Endothelial cell of umbilical vein (primary cell): ENCODE results near the gene CCDC186. TPM values are rescaled to one million over a fixed set of nuclear protein-coding genes. Genes with fewer than 3 reads are reported as not detected.

Experiments
- BruUV-seq: library from RNA; stranded (reverse); fragments of 400-500 nt; replicated peaks from 2 replicates; lab custom pipeline; 2021; lab: Mats Ljungman, UMichigan
- CTCF ChIA-PET: fragments of 300-600, 350-600 bp; sonication (Branson Sonifier 250); formaldehyde crosslinking; loops from one replicate; lab custom pipeline; 2021; ENCODE audit warnings: antibody characterized with exemption, inconsistent platforms; lab: Charles Lee
- POLR2A ChIA-PET: fragments of 300-600, 350-600 bp; sonication (Branson Sonifier 250); formaldehyde crosslinking; loops from one replicate; lab custom pipeline; 2021; ENCODE audit warnings: antibody characterized with exemption, inconsistent platforms; lab: Charles Lee
- DNase-seq: peaks from one replicate; pipeline ENCODE4 v3.0.0-alpha.2; 2011; ENCODE audit warnings: low read depth, low spot score
- FAIRE-seq: peaks from 2 replicates; lab custom pipeline; 2011; peaks lifted over from hg19 to GRCh38; lab: Jason Lieb, UNC
- H2AFZ ChIP-seq: 2 replicates; pipeline ENCODE4 v1.6.0; 2012; ENCODE audit warnings: low read depth, low read length, control low read depth, inconsistent platforms
- H3K27ac ChIP-seq: 2 replicates; pipeline ENCODE4 v1.5.1; 2011; ENCODE audit warnings: low read depth, mild to moderate bottlenecking, control low read depth, low read length, moderate library complexity; ENCODE audit not compliant: insufficient read depth
- H3K27me3 ChIP-seq, 2 experiments: 2 replicates each; pipeline versions ENCODE4 v1.6.0 to v1.6.1; 2011; ENCODE audit warnings: low read length in 2 of 2, mixed read lengths in 1 of 2; ENCODE audit not compliant: control insufficient read depth in 2 of 2, insufficient read depth in 2 of 2
- H3K36me3 ChIP-seq, 2 experiments: 2 replicates in 1 of 2; 3 replicates in 1 of 2; pipeline ENCODE4 v1.5.1; 2011; ENCODE audit warnings: low read length in 2 of 2, mild to moderate bottlenecking in 1 of 2, moderate library complexity in 1 of 2; ENCODE audit not compliant: control insufficient read depth in 2 of 2, insufficient read depth in 2 of 2; ENCODE audit errors: extremely low read depth in 1 of 2
- H3K4me1 ChIP-seq: 3 replicates; pipeline ENCODE4 v1.5.1; 2011; ENCODE audit warnings: mild to moderate bottlenecking, low read length; ENCODE audit not compliant: control insufficient read depth, insufficient read depth; ENCODE audit errors: extremely low read depth
- H3K4me2 ChIP-seq: 2 replicates; pipeline ENCODE4 v1.6.1; 2011; ENCODE audit warnings: low read length, control low read depth, mixed read lengths; ENCODE audit not compliant: insufficient read depth
- H3K4me3 ChIP-seq, 3 experiments: fragments of 200-600 bp in 1 of 3; sonication (generic), shearing (Covaris generic) in 1 of 3; replicated peaks in 1 of 3; 2 replicates each; pipeline ENCODE4 v1.5.1; 2011 to 2016; ENCODE audit warnings: control low read depth in 3 of 3, low read length in 3 of 3, mild to moderate bottlenecking in 2 of 3, inconsistent platforms in 1 of 3, low read depth in 1 of 3, moderate library complexity in 1 of 3; ENCODE audit not compliant: insufficient read depth in 1 of 3
- H3K79me2 ChIP-seq: 2 replicates; pipeline ENCODE4 v1.6.0; 2012; ENCODE audit warnings: low read length, inconsistent platforms; ENCODE audit not compliant: control insufficient read depth, insufficient read depth
- H3K9ac ChIP-seq: replicated peaks from 2 replicates; pipeline ENCODE3; 2011; ENCODE audit warnings: low read length, control low read depth; ENCODE audit not compliant: insufficient read depth; ENCODE audit errors: extremely low read depth
- H3K9me1 ChIP-seq: replicated peaks from 3 replicates; pipeline ENCODE4 v1.6.0; 2011; ENCODE audit warnings: mild to moderate bottlenecking, low read length; ENCODE audit not compliant: control insufficient read depth, insufficient read depth; ENCODE audit errors: extremely low read depth
- H3K9me3 ChIP-seq: replicated peaks from 2 replicates; pipeline ENCODE4 v1.5.1; 2012; ENCODE audit warnings: low read length, inconsistent platforms; ENCODE audit not compliant: control insufficient read depth, insufficient read depth
- H4K20me1 ChIP-seq: replicated peaks from 2 replicates; pipeline ENCODE3; 2011; ENCODE audit warnings: mild to moderate bottlenecking, low read length; ENCODE audit not compliant: control insufficient read depth, insufficient read depth; ENCODE audit errors: extremely low read depth
- EZH2 ChIP-seq: IDR thresholded peaks from 2 replicates; pipeline ENCODE4 v1.6.1; 2012; ENCODE audit warnings: borderline replicate concordance, low read depth, mild to moderate bottlenecking, moderate library complexity, low read length, inconsistent platforms; ENCODE audit not compliant: severe bottlenecking
- FOS ChIP-seq: IDR thresholded peaks from 2 replicates; pipeline ENCODE4 v1.6.1; 2011; ENCODE audit warnings: mild to moderate bottlenecking, low read length, moderate library complexity, borderline replicate concordance; ENCODE audit not compliant: insufficient read depth
- GATA2 ChIP-seq: IDR thresholded peaks from 2 replicates; pipeline ENCODE4 v1.7.0; 2011; ENCODE audit warnings: low read depth, mild to moderate bottlenecking, moderate library complexity, mixed read lengths, low read length; ENCODE audit not compliant: insufficient read length, insufficient read depth
- JUN ChIP-seq: IDR thresholded peaks from 2 replicates; pipeline ENCODE4 v1.6.1; 2011; ENCODE audit warnings: borderline replicate concordance, low read depth; ENCODE audit not compliant: insufficient read length, insufficient read depth
- MAX ChIP-seq: IDR thresholded peaks from 2 replicates; pipeline ENCODE4 v1.6.1; 2011; ENCODE audit not compliant: insufficient read depth, insufficient read length
- MYC ChIP-seq: IDR thresholded peaks from one replicate; pipeline ENCODE4 v1.6.1; 2011; ENCODE audit warnings: mild to moderate bottlenecking, low read depth, low read length
- POLR2A ChIP-seq: IDR thresholded peaks from 2 replicates; pipeline ENCODE4 v1.6.1; 2012; ENCODE audit warnings: low read depth, mild to moderate bottlenecking, control low read depth, low read length
- POLR2AphosphoS5 ChIP-seq: IDR thresholded peaks from 2 replicates; pipeline ENCODE4 v1.6.1; 2012; ENCODE audit warnings: low read depth, mild to moderate bottlenecking, control low read depth, low read length, moderate library complexity; ENCODE audit not compliant: insufficient read depth
- dilution Hi-C: fragments of 300-500 bp; cut with MboI; formaldehyde crosslinking; loops from one replicate; pipeline ENCODE4 v1.15.0; 2019; ENCODE audit warnings: low sequenced_read_pairs; ENCODE audit not compliant: extremely low pct_ligation_motif_present
- intact Hi-C: fragments of 100-400 bp; cut with micrococcal nuclease; formaldehyde crosslinking; loops from one replicate; pipeline ENCODE4 v1.10.0; 2022
- polyA plus RNA-seq, 4 experiments: library from polyadenylated mRNA; depleted of rRNA in 3 of 4; stranded (reverse) in 3 of 4; unstranded in 1 of 4; fragments of >200 nt; gene quantifications; 2 replicates each; pipeline versions ENCODE4 v1.2.1 to v1.2.3, GENCODE V29; 2011 to 2012; ENCODE audit warnings: missing spikeins in 1 of 4
- total RNA-seq: library from RNA; stranded (reverse); gene quantifications from 2 replicates; pipeline ENCODE4 v1.2.3, GENCODE V29; 2021
- TF ChIP-seq, protein P1 (sequence below), 2 donors: IDR thresholded peaks; 1 replicate in 1 of 2; 2 replicates in 1 of 2; pipeline ENCODE4 v1.5.1; 2011; ENCODE audit warnings: low read length in 2 of 2, mild to moderate bottlenecking in 2 of 2, moderate library complexity in 2 of 2, control low read depth in 1 of 2, inconsistent platforms in 1 of 2, low read depth in 1 of 2; ENCODE audit not compliant: insufficient read depth in 1 of 2; ENCODE audit errors: extremely low read depth in 1 of 2

The CCDC186 gene
- total and polyA plus RNA-seq, 2 donors (not counting 3 experiments of a cell fraction or from before 2014, with no cell fraction given): 1.8 to 13.4 TPM

DNA sequence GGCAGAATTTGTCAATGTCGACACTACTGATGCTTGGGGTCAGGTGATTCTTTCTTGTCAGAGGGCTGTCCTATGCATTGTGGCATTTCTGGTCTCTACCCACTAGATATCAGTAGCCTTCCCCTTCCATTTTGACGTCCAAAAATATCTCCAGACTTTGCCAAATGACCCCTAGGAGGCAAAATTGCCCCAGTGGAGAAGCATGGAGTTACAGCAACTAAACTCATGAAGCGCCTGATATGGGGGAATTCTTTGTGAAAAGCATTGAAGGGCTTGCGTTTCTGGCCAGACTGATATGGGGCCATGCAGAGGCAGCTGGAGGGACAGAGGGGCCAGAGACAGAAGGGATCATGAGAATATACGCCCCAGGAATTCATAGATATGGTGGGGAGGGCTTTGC is 86.7 kb downstream of the CCDC186 start:
- CTCF ChIA-PET: interaction anchor here (0.6 to 2.3 kb wide), 5 partner anchors 14 to 288 kb away, joined by 3 to 8 read pairs (median 3); no protein-coding TSS in a partner anchor
- intact Hi-C loops (no loop called here), dilution Hi-C loops (no loop called here)
- H3K9me1 ChIP-seq: no peaks in the 10 kb centered on the region
- POLR2A ChIA-PET: no interaction called here
- H3K4me2 ChIP-seq: no peak overlapping the region
- no peaks in the 10 kb centered on the region for H3K36me3 ChIP-seq
- no peak overlapping the region for H3K27ac ChIP-seq
- no peak overlapping the region for H3K4me3 ChIP-seq
- no peak for TF ChIP-seq MYC
- TF ChIP-seq MAX: no peak
- TF ChIP-seq GATA2: no peak
- TF ChIP-seq POLR2A: no peak
- no peak for TF ChIP-seq JUN
- TF ChIP-seq, protein P1, sequence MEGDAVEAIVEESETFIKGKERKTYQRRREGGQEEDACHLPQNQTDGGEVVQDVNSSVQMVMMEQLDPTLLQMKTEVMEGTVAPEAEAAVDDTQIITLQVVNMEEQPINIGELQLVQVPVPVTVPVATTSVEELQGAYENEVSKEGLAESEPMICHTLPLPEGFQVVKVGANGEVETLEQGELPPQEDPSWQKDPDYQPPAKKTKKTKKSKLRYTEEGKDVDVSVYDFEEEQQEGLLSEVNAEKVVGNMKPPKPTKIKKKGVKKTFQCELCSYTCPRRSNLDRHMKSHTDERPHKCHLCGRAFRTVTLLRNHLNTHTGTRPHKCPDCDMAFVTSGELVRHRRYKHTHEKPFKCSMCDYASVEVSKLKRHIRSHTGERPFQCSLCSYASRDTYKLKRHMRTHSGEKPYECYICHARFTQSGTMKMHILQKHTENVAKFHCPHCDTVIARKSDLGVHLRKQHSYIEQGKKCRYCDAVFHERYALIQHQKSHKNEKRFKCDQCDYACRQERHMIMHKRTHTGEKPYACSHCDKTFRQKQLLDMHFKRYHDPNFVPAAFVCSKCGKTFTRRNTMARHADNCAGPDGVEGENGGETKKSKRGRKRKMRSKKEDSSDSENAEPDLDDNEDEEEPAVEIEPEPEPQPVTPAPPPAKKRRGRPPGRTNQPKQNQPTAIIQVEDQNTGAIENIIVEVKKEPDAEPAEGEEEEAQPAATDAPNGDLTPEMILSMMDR (IDR thresholded peaks at IDR 0.05; ENCODE audit: extremely low read depth in 1 of 2, insufficient read depth in 1 of 2, low read depth in 1 of 2, low read length in 2 of 2): no peak
- TF ChIP-seq FOS: no peak
- no peak for TF ChIP-seq EZH2
- TF ChIP-seq POLR2AphosphoS5: no peak
- H3K9ac ChIP-seq: no peak overlapping the region
- H3K27me3 ChIP-seq: no peaks in the 10 kb centered on the region
- no TSS peak for BruUV-seq
- no peaks in the 10 kb centered on the region for H3K9me3 ChIP-seq
- no peaks in the 10 kb centered on the region for H4K20me1 ChIP-seq
- H3K79me2 ChIP-seq: no peaks in the 10 kb centered on the region
- FAIRE-seq (no peak), DNase-seq (no peak)
- no peaks in the 10 kb centered on the region for H3K4me1 ChIP-seq
- H2AFZ ChIP-seq: no peak overlapping the region
